ENCODE data around the gene GJB3. TPM values are rescaled to one million over a fixed set of nuclear protein-coding genes. Genes with fewer than 3 reads are reported as not detected.

GJB3 gene
- total and polyA plus RNA-seq, 4 donors = not detected

DNA sequence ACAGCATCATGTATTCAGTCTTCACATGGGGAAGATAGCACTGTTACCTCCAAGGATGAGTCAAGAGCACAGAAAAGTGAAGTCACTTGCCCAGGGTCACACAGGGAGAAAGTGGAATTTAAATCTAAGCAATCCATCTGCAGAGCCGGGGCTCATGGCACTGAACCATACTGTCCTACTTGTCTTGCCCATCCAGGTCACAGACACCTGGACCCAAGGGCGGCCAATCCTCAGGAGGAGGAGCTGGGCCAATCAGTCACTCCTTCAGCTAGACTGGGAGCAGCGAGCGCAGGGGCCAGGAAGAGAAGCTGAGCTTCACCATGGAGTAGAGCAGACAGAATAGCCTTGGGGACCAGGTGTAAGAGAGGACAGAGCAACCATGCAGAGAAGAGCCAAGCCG lies 35.3 kb upstream of the GJB3 start:
- no peak overlapping the region for H3K4me3 ChIP-seq (ENCODE audit: low read depth, low read length)
- H3K27ac ChIP-seq (ENCODE audit: low read depth, low read length) = no peak overlapping the region
- DNase-seq (ENCODE audit: low read depth in 4 of 6, low spot score in 6 of 6) = no peak
- H3K36me3 ChIP-seq (ENCODE audit: control insufficient read depth, insufficient read depth, low read length) = no peaks in the 10 kb centered on the region
- H3K9me3 ChIP-seq (ENCODE audit: control insufficient read depth, insufficient read depth, low read length) = no peaks in the 10 kb centered on the region
- no peaks in the 10 kb centered on the region for H3K27me3 ChIP-seq (ENCODE audit: control insufficient read depth, insufficient read depth, low read length)
- WGBS (ENCODE audit: insufficient coverage) = 70% methylated on average over 5 of the region's 5 CpGs
- H3K4me1 ChIP-seq (ENCODE audit: control insufficient read depth, insufficient read depth, low read length) = peaks cover 16% of the 10 kb centered on the region

DNA sequence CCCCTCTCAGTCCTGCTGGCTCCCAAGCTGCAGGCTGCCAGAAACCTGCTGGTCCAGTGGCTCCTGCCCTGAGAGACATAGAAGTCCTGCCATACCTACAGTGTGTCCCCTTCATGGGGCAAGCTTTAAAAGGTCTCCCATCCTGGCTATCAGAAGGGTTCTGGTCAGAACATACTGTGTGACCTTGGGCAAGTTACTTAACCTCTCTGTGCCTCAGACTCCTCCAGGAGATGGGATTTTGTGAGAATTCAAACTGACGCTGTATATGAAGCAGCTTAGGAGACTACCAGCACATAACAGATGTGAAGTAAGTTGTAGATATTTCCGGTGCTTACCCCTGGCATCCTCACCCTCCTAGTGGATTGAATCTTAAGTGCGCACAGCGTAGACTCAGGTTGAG lies 34.9 kb upstream of the GJB3 start:
- Histone ChIP-seq H3K9me3 (ENCODE audit: control insufficient read depth, insufficient read depth, low read length) (no peaks in the 10 kb centered on the region), H3K36me3 (ENCODE audit: control insufficient read depth, insufficient read depth, low read length) (no peaks in the 10 kb centered on the region), H3K4me3 (ENCODE audit: low read depth, low read length) (no peak overlapping the region), H3K4me1 (ENCODE audit: control insufficient read depth, insufficient read depth, low read length) (peaks cover 19% of the 10 kb centered on the region), H3K27me3 (ENCODE audit: control insufficient read depth, insufficient read depth, low read length) (no peaks in the 10 kb centered on the region), H3K27ac (ENCODE audit: low read depth, low read length) (no peak overlapping the region)
- DNase-seq (ENCODE audit: low read depth in 4 of 6, low spot score in 6 of 6) = no peak
- 100% methylated on average over 2 of the region's 4 CpGs for WGBS (ENCODE audit: insufficient coverage)

DNA sequence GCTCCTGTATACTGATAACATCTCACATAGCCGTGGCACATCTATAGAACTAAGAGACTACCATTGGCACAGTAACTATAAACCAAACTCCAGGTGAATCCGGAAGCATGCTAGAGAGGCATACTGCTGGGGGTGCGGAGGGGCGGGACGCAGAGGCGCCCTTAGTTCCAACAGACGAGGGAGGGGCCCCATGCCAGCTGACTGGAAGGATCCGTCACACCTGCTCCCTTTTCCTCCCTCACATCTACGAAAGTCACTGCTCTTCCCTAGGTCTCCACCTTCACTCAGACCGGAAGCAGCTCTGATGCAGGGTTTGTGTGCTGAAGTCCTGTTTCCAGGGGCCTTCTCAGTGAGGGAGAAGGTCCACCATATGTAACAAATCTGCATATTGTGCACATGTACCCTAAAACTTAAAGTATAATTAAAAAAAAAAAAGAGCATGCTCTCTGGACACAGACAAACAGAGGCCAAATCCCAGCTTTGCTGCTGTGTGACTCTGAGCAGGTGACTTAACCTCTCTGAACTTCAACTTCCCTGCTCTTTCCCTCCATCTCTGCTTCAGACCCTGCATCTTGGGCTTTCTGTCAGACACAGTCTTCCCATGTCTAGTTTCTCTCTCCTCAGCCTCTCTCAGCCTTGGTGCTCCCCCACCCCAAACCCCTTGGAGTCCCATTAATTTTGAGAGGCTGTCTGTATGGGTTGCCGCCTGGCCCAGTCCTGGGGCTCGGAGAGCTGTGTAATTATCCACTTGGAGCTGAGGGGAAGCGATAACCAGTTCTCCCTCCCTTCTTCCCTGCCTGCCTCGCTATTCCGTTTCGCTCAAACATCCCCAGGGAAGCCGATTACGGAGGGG lies 34.0 kb upstream of the GJB3 start:
- peaks cover 10% of the 10 kb centered on the region for H3K4me1 ChIP-seq (ENCODE audit: control insufficient read depth, insufficient read depth, low read length)
- H3K4me3 ChIP-seq (ENCODE audit: low read depth, low read length) = no peak overlapping the region
- no peak overlapping the region for H3K27ac ChIP-seq (ENCODE audit: low read depth, low read length)
- no peak for DNase-seq (ENCODE audit: low read depth in 4 of 6, low spot score in 6 of 6)
- H3K27me3 ChIP-seq (ENCODE audit: control insufficient read depth, insufficient read depth, low read length) = no peaks in the 10 kb centered on the region
- no peaks in the 10 kb centered on the region for H3K36me3 ChIP-seq (ENCODE audit: control insufficient read depth, insufficient read depth, low read length)
- WGBS (ENCODE audit: insufficient coverage) = 73% methylated on average over 10 of the region's 18 CpGs
- no peaks in the 10 kb centered on the region for H3K9me3 ChIP-seq (ENCODE audit: control insufficient read depth, insufficient read depth, low read length)

DNA sequence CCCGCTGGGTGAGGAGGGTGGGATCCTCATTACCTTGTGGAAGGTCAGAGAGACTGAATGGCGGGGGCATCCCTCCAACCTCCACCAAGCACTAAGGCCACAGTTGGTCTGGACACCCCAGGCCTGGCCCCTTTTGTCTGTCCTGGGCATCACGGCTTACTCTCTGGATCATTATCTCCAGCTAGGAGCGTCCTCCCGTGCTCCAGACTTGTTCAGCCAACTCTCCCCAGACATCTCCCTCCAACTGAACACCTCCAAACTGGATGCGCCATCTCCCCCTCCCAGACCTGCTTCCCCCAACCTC lies 33.4 kb upstream of the GJB3 start:
- DNase-seq (ENCODE audit: low read depth in 4 of 6, low spot score in 6 of 6) = no peak
- peaks cover 4% of the 10 kb centered on the region for H3K4me1 ChIP-seq (ENCODE audit: control insufficient read depth, insufficient read depth, low read length)

GRCh38 chr1:34749992-34750391 lies 31.0 kb upstream of the GJB3 start:
- DNase-seq (ENCODE audit: low read depth in 4 of 6, low spot score in 6 of 6) = peak in 3 of 6 donors; percentile 39 to 78 (median 50)
- Histone ChIP-seq H3K4me3 (ENCODE audit: low read depth, low read length) (no peak overlapping the region), H3K36me3 (ENCODE audit: control insufficient read depth, insufficient read depth, low read length) (no peaks in the 10 kb centered on the region), H3K27ac (ENCODE audit: low read depth, low read length) (no peak overlapping the region), H3K4me1 (ENCODE audit: control insufficient read depth, insufficient read depth, low read length) (peaks cover 6% of the 10 kb centered on the region), H3K9me3 (ENCODE audit: control insufficient read depth, insufficient read depth, low read length) (no peaks in the 10 kb centered on the region), H3K27me3 (ENCODE audit: control insufficient read depth, insufficient read depth, low read length) (no peaks in the 10 kb centered on the region)
- 25% methylated on average over 5 of the region's 8 CpGs for WGBS (ENCODE audit: insufficient coverage)

More for the DNA sequence above, 33.4 kb upstream of the GJB3 start:
- Histone ChIP-seq H3K27ac (ENCODE audit: low read depth, low read length) (no peak overlapping the region), H3K27me3 (ENCODE audit: control insufficient read depth, insufficient read depth, low read length) (no peaks in the 10 kb centered on the region), H3K9me3 (ENCODE audit: control insufficient read depth, insufficient read depth, low read length) (no peaks in the 10 kb centered on the region), H3K4me3 (ENCODE audit: low read depth, low read length) (no peak overlapping the region), H3K36me3 (ENCODE audit: control insufficient read depth, insufficient read depth, low read length) (no peaks in the 10 kb centered on the region)
- 73% methylated on average over 4 of the region's 6 CpGs for WGBS (ENCODE audit: insufficient coverage)

DNA sequence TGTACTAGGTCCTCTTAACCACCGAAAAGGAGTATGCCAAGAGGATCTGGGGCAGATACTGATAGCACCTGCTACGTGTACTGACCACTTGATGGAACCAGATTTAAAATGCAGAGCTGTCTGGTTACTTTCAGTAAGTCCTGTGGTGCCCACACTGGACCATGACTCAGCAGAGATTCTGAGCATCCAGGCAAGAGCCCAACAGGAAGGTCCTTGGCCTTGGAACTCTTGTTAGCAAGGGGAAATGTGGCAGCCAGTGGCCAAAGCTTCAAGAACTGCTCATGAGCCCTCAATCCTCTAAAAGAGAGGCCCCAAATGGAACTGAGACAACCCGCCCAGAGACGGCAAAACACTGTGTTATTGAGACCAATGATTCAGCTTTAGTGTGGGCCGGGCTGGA lies 30.4 kb upstream of the GJB3 start:
- no peak for DNase-seq (ENCODE audit: low read depth in 4 of 6, low spot score in 6 of 6)
- WGBS (ENCODE audit: insufficient coverage) = 81% methylated on average over 5 of the region's 5 CpGs
- H3K36me3 ChIP-seq (ENCODE audit: control insufficient read depth, insufficient read depth, low read length) = no peaks in the 10 kb centered on the region
- no peaks in the 10 kb centered on the region for H3K27me3 ChIP-seq (ENCODE audit: control insufficient read depth, insufficient read depth, low read length)
- H3K9me3 ChIP-seq (ENCODE audit: control insufficient read depth, insufficient read depth, low read length) = no peaks in the 10 kb centered on the region
- H3K4me1 ChIP-seq (ENCODE audit: control insufficient read depth, insufficient read depth, low read length) = peaks cover 6% of the 10 kb centered on the region
- H3K4me3 ChIP-seq (ENCODE audit: low read depth, low read length) = no peak overlapping the region
- no peak overlapping the region for H3K27ac ChIP-seq (ENCODE audit: low read depth, low read length)

GRCh38 chr1:34753163-34753562 lies 27.9 kb upstream of the GJB3 start:
- peak in 1 of 6 donors; percentile 47 for DNase-seq (ENCODE audit: low read depth in 4 of 6, low spot score in 6 of 6)
- Histone ChIP-seq H3K27ac (ENCODE audit: low read depth, low read length) (no peak overlapping the region), H3K27me3 (ENCODE audit: control insufficient read depth, insufficient read depth, low read length) (no peaks in the 10 kb centered on the region), H3K36me3 (ENCODE audit: control insufficient read depth, insufficient read depth, low read length) (no peaks in the 10 kb centered on the region), H3K9me3 (ENCODE audit: control insufficient read depth, insufficient read depth, low read length) (no peaks in the 10 kb centered on the region), H3K4me3 (ENCODE audit: low read depth, low read length) (no peak overlapping the region), H3K4me1 (ENCODE audit: control insufficient read depth, insufficient read depth, low read length) (peaks cover 6% of the 10 kb centered on the region)
- WGBS (ENCODE audit: insufficient coverage) = no CpG with 5 or more reads among the region's 3 CpGs

DNA sequence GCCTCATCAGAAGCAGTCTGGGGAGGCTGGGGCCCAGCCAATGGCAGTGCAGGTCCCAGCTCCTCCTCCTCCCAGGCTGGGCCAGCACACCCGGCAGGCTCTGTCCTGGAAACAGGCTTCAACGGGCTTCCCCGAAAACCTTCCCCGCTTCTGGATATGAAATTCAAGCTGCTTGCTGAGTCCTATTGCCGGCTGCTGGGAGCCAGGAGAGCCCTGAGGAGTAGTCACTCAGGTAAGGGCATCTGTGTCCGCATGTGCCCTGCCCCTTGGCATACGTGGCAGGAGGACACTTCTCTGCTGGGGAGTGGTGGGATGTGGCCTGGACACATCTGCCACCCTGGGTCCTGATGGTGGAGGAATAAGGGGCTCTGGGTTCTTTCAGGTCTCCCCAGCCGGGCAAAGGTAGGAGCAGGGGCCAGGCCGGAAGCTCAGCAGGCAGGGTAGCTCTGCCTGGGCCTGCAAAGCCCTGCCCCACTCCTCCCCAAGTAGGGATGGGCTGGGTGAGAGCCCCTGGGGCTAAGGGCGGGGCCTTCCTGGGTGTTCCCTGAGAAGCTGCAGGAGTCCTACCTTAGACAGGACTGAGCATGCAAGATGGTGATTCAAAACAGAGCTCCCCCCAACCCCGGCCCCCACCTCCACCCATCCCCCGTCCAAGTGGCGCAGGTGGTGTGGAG lies 25.9 kb upstream of the GJB3 start, which contains the start of gene GJB5:
Gene GJB5, plus strand, starts transcription at position 84 of the 674 bp plus-strand sequence. CDS start 2,284 bp downstream, outside the sequence.
- H3K4me1 ChIP-seq (ENCODE audit: control insufficient read depth, insufficient read depth, low read length) = peaks cover 6% of the 10 kb centered on the region
- H3K27ac ChIP-seq (ENCODE audit: low read depth, low read length) = no peak within 1 kb of the TSS
- DNase-seq (ENCODE audit: low read depth in 4 of 6, low spot score in 6 of 6) = no peak
- WGBS (ENCODE audit: insufficient coverage) = 70% methylated on average over 10 of the region's 13 CpGs
- no peaks in the 10 kb centered on the region for H3K9me3 ChIP-seq (ENCODE audit: control insufficient read depth, insufficient read depth, low read length)
- no peak within 1 kb of the TSS for H3K4me3 ChIP-seq (ENCODE audit: low read depth, low read length)
- no peaks in the 10 kb centered on the region for H3K36me3 ChIP-seq (ENCODE audit: control insufficient read depth, insufficient read depth, low read length)
- no peaks in the 10 kb centered on the region for H3K27me3 ChIP-seq (ENCODE audit: control insufficient read depth, insufficient read depth, low read length)

- no peak for DNase-seq (ENCODE audit: low read depth in 4 of 6, low spot score in 6 of 6)
- Histone ChIP-seq H3K9me3 (ENCODE audit: control insufficient read depth, insufficient read depth, low read length) (no peaks in the 10 kb centered on the region), H3K27ac (ENCODE audit: low read depth, low read length) (no peak overlapping the region), H3K27me3 (ENCODE audit: control insufficient read depth, insufficient read depth, low read length) (no peaks in the 10 kb centered on the region), H3K36me3 (ENCODE audit: control insufficient read depth, insufficient read depth, low read length) (no peaks in the 10 kb centered on the region), H3K4me1 (ENCODE audit: control insufficient read depth, insufficient read depth, low read length) (peaks cover 3% of the 10 kb centered on the region), H3K4me3 (ENCODE audit: low read depth, low read length) (no peak overlapping the region)
- 91% methylated on average over 6 of the region's 6 CpGs for WGBS (ENCODE audit: insufficient coverage)
These were observed 25.1 kb upstream of the GJB3 start for GRCh38 chr1:34755961-34756360.

DNA sequence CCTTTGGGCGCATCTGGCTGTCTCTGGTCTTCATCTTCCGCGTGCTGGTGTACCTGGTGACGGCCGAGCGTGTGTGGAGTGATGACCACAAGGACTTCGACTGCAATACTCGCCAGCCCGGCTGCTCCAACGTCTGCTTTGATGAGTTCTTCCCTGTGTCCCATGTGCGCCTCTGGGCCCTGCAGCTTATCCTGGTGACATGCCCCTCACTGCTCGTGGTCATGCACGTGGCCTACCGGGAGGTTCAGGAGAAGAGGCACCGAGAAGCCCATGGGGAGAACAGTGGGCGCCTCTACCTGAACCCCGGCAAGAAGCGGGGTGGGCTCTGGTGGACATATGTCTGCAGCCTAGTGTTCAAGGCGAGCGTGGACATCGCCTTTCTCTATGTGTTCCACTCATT lies 23.6 kb upstream of the GJB3 start:
- peaks cover 2% of the 10 kb centered on the region for H3K4me1 ChIP-seq (ENCODE audit: control insufficient read depth, insufficient read depth, low read length)
- H3K9me3 ChIP-seq (ENCODE audit: control insufficient read depth, insufficient read depth, low read length) = no peaks in the 10 kb centered on the region
- no peak overlapping the region for H3K27ac ChIP-seq (ENCODE audit: low read depth, low read length)
- 92% methylated on average over 21 of the region's 21 CpGs for WGBS (ENCODE audit: insufficient coverage)
- H3K36me3 ChIP-seq (ENCODE audit: control insufficient read depth, insufficient read depth, low read length) = peaks cover 3% of the 10 kb centered on the region
- DNase-seq (ENCODE audit: low read depth in 4 of 6, low spot score in 6 of 6) = no peak
- H3K4me3 ChIP-seq (ENCODE audit: low read depth, low read length) = no peak overlapping the region
- H3K27me3 ChIP-seq (ENCODE audit: control insufficient read depth, insufficient read depth, low read length) = no peaks in the 10 kb centered on the region
